Measurements from ENCODE around the gene IMPDH1.

IMPDH1 gene

GRCh38 chr7:128422037-128422436 lies 12.3 kb upstream of the IMPDH1 start:
- H3K27me3 ChIP-seq (ENCODE audit: insufficient read depth, low read length, poor library complexity) = no peaks in the 10 kb centered on the region
- H2BK120ac ChIP-seq (ENCODE audit: low read depth, low read length) = no peak overlapping the region
- H2AK5ac ChIP-seq (ENCODE audit: low read length) = no peak overlapping the region
- no peak overlapping the region for H3K4me2 ChIP-seq (ENCODE audit: low read length)
- no peak overlapping the region for H3K4ac ChIP-seq (ENCODE audit: low read depth, low read length)
- no peak overlapping the region for H3K18ac ChIP-seq (ENCODE audit: low read length)
- H3K79me2 ChIP-seq (ENCODE audit: control insufficient read depth, insufficient read depth, low read length) = no peaks in the 10 kb centered on the region
- no peak overlapping the region for H3K9ac ChIP-seq (ENCODE audit: low read length)
- no peak overlapping the region for H4K8ac ChIP-seq (ENCODE audit: low read depth, low read length)
- H3K4me1 ChIP-seq (ENCODE audit: control insufficient read depth, low read depth, low read length) = no peaks in the 10 kb centered on the region
- no peaks in the 10 kb centered on the region for H3K79me1 ChIP-seq (ENCODE audit: low read length)
- H3K36me3 ChIP-seq (ENCODE audit: control insufficient read depth, insufficient read depth, low read length) = no peaks in the 10 kb centered on the region
- no peak overlapping the region for H3K23ac ChIP-seq (ENCODE audit: low read length)
- H3K4me3 ChIP-seq (ENCODE audit: low read length) = no peak overlapping the region
- H2BK15ac ChIP-seq (replicated peaks; ENCODE audit: low read depth) = no peak overlapping the region
- WGBS (ENCODE audit: extremely low coverage, insufficient coverage, low lambda C conversion rate) = no CpG with 5 or more reads among the region's 1 CpG
- H2BK5ac ChIP-seq (ENCODE audit: low read length) = no peak overlapping the region
- no peak overlapping the region for H4K5ac ChIP-seq (ENCODE audit: low read length)
- H3K27ac ChIP-seq (ENCODE audit: low read depth, low read length) = no peak overlapping the region
- H3K56ac ChIP-seq (ENCODE audit: low read length) = no peak overlapping the region
- DNase-seq = no peak

- H3K18ac ChIP-seq (ENCODE audit: low read length) = no peak overlapping the region
- no peak overlapping the region for H3K4me2 ChIP-seq (ENCODE audit: low read length)
- no peaks in the 10 kb centered on the region for H3K27me3 ChIP-seq (ENCODE audit: insufficient read depth, low read length, poor library complexity)
- H2BK5ac ChIP-seq (ENCODE audit: low read length) = no peak overlapping the region
- no peak overlapping the region for H2BK15ac ChIP-seq (replicated peaks; ENCODE audit: low read depth)
- H3K79me1 ChIP-seq (ENCODE audit: low read length) = no peaks in the 10 kb centered on the region
- no peak overlapping the region for H3K9ac ChIP-seq (ENCODE audit: low read length)
- no peak overlapping the region for H3K56ac ChIP-seq (ENCODE audit: low read length)
- no peaks in the 10 kb centered on the region for H3K79me2 ChIP-seq (ENCODE audit: control insufficient read depth, insufficient read depth, low read length)
- WGBS (ENCODE audit: extremely low coverage, insufficient coverage, low lambda C conversion rate) = no CpG with 5 or more reads among the region's 1 CpG
- H4K8ac ChIP-seq (ENCODE audit: low read depth, low read length) = no peak overlapping the region
- H3K27ac ChIP-seq (ENCODE audit: low read depth, low read length) = no peak overlapping the region
- no peak overlapping the region for H3K23ac ChIP-seq (ENCODE audit: low read length)
- no peak overlapping the region for H4K5ac ChIP-seq (ENCODE audit: low read length)
- no peak for DNase-seq
- H3K4me1 ChIP-seq (ENCODE audit: control insufficient read depth, low read depth, low read length) = no peaks in the 10 kb centered on the region
- no peak overlapping the region for H2AK5ac ChIP-seq (ENCODE audit: low read length)
- no peak overlapping the region for H2BK120ac ChIP-seq (ENCODE audit: low read depth, low read length)
- no peak overlapping the region for H3K4ac ChIP-seq (ENCODE audit: low read depth, low read length)
- H3K4me3 ChIP-seq (ENCODE audit: low read length) = no peak overlapping the region
- H3K36me3 ChIP-seq (ENCODE audit: control insufficient read depth, insufficient read depth, low read length) = no peaks in the 10 kb centered on the region
Observed at GRCh38 chr7:128421384-128421783, 11.6 kb upstream of the IMPDH1 start.

GRCh38 chr7:128420773-128421172 lies 11.0 kb upstream of the IMPDH1 start:
- H3K36me3 ChIP-seq (ENCODE audit: control insufficient read depth, insufficient read depth, low read length) = no peaks in the 10 kb centered on the region
- H2BK15ac ChIP-seq (replicated peaks; ENCODE audit: low read depth) = no peak overlapping the region
- no peaks in the 10 kb centered on the region for H3K27me3 ChIP-seq (ENCODE audit: insufficient read depth, low read length, poor library complexity)
- H2AK5ac ChIP-seq (ENCODE audit: low read length) = no peak overlapping the region
- H3K56ac ChIP-seq (ENCODE audit: low read length) = no peak overlapping the region
- no peak overlapping the region for H3K4me2 ChIP-seq (ENCODE audit: low read length)
- H3K79me1 ChIP-seq (ENCODE audit: low read length) = no peaks in the 10 kb centered on the region
- H4K8ac ChIP-seq (ENCODE audit: low read depth, low read length) = no peak overlapping the region
- H3K18ac ChIP-seq (ENCODE audit: low read length) = no peak overlapping the region
- no peak overlapping the region for H3K27ac ChIP-seq (ENCODE audit: low read depth, low read length)
- H4K5ac ChIP-seq (ENCODE audit: low read length) = no peak overlapping the region
- H3K79me2 ChIP-seq (ENCODE audit: control insufficient read depth, insufficient read depth, low read length) = no peaks in the 10 kb centered on the region
- H3K23ac ChIP-seq (ENCODE audit: low read length) = no peak overlapping the region
- no peak overlapping the region for H3K9ac ChIP-seq (ENCODE audit: low read length)
- no peak overlapping the region for H2BK5ac ChIP-seq (ENCODE audit: low read length)
- DNase-seq = no peak
- H3K4me1 ChIP-seq (ENCODE audit: control insufficient read depth, low read depth, low read length) = no peaks in the 10 kb centered on the region
- H2BK120ac ChIP-seq (ENCODE audit: low read depth, low read length) = no peak overlapping the region
- no CpG with 5 or more reads among the region's 1 CpG for WGBS (ENCODE audit: extremely low coverage, insufficient coverage, low lambda C conversion rate)
- no peak overlapping the region for H3K4me3 ChIP-seq (ENCODE audit: low read length)
- no peak overlapping the region for H3K4ac ChIP-seq (ENCODE audit: low read depth, low read length)

GRCh38 chr7:128419257-128419656 lies 9.5 kb upstream of the IMPDH1 start:
- no peaks in the 10 kb centered on the region for H3K4me1 ChIP-seq (ENCODE audit: control insufficient read depth, low read depth, low read length)
- H3K79me2 ChIP-seq (ENCODE audit: control insufficient read depth, insufficient read depth, low read length) = no peaks in the 10 kb centered on the region
- no peak overlapping the region for H2BK120ac ChIP-seq (ENCODE audit: low read depth, low read length)
- H3K4ac ChIP-seq (ENCODE audit: low read depth, low read length) = no peak overlapping the region
- no peak overlapping the region for H3K27ac ChIP-seq (ENCODE audit: low read depth, low read length)
- WGBS (ENCODE audit: extremely low coverage, insufficient coverage, low lambda C conversion rate) = no CpG with 5 or more reads among the region's 7 CpGs
- no peak overlapping the region for H4K5ac ChIP-seq (ENCODE audit: low read length)
- no peak overlapping the region for H4K8ac ChIP-seq (ENCODE audit: low read depth, low read length)
- H3K9ac ChIP-seq (ENCODE audit: low read length) = no peak overlapping the region
- H3K79me1 ChIP-seq (ENCODE audit: low read length) = no peaks in the 10 kb centered on the region
- H2AK5ac ChIP-seq (ENCODE audit: low read length) = no peak overlapping the region
- H2BK5ac ChIP-seq (ENCODE audit: low read length) = no peak overlapping the region
- no peak overlapping the region for H3K4me3 ChIP-seq (ENCODE audit: low read length)
- no peaks in the 10 kb centered on the region for H3K36me3 ChIP-seq (ENCODE audit: control insufficient read depth, insufficient read depth, low read length)
- H3K4me2 ChIP-seq (ENCODE audit: low read length) = no peak overlapping the region
- DNase-seq = no peak
- H3K56ac ChIP-seq (ENCODE audit: low read length) = no peak overlapping the region
- H3K18ac ChIP-seq (ENCODE audit: low read length) = no peak overlapping the region
- H3K23ac ChIP-seq (ENCODE audit: low read length) = no peak overlapping the region
- no peaks in the 10 kb centered on the region for H3K27me3 ChIP-seq (ENCODE audit: insufficient read depth, low read length, poor library complexity)
- H2BK15ac ChIP-seq (replicated peaks; ENCODE audit: low read depth) = no peak overlapping the region

- H3K23ac ChIP-seq (ENCODE audit: low read length) = no peak overlapping the region
- no peak overlapping the region for H2BK120ac ChIP-seq (ENCODE audit: low read depth, low read length)
- no peaks in the 10 kb centered on the region for H3K27me3 ChIP-seq (ENCODE audit: insufficient read depth, low read length, poor library complexity)
- H3K27ac ChIP-seq (ENCODE audit: low read depth, low read length) = no peak overlapping the region
- H3K79me1 ChIP-seq (ENCODE audit: low read length) = no peaks in the 10 kb centered on the region
- no peak overlapping the region for H3K4ac ChIP-seq (ENCODE audit: low read depth, low read length)
- H3K9ac ChIP-seq (ENCODE audit: low read length) = no peak overlapping the region
- DNase-seq = no peak
- H4K8ac ChIP-seq (ENCODE audit: low read depth, low read length) = no peak overlapping the region
- no peak overlapping the region for H3K56ac ChIP-seq (ENCODE audit: low read length)
- H3K4me1 ChIP-seq (ENCODE audit: control insufficient read depth, low read depth, low read length) = no peaks in the 10 kb centered on the region
- H3K18ac ChIP-seq (ENCODE audit: low read length) = no peak overlapping the region
- H3K4me3 ChIP-seq (ENCODE audit: low read length) = no peak overlapping the region
- H3K4me2 ChIP-seq (ENCODE audit: low read length) = no peak overlapping the region
- no peaks in the 10 kb centered on the region for H3K36me3 ChIP-seq (ENCODE audit: control insufficient read depth, insufficient read depth, low read length)
- H2AK5ac ChIP-seq (ENCODE audit: low read length) = no peak overlapping the region
- H2BK15ac ChIP-seq (replicated peaks; ENCODE audit: low read depth) = no peak overlapping the region
- WGBS (ENCODE audit: extremely low coverage, insufficient coverage, low lambda C conversion rate) = no CpG with 5 or more reads among the region's 3 CpGs
- H3K79me2 ChIP-seq (ENCODE audit: control insufficient read depth, insufficient read depth, low read length) = no peaks in the 10 kb centered on the region
- H4K5ac ChIP-seq (ENCODE audit: low read length) = no peak overlapping the region
- H2BK5ac ChIP-seq (ENCODE audit: low read length) = no peak overlapping the region
Observed at GRCh38 chr7:128417071-128417470, 7.3 kb upstream of the IMPDH1 start.

GRCh38 chr7:128415217-128415785 lies 5.5 kb upstream of the IMPDH1 start:
- Histone ChIP-seq H3K27ac (ENCODE audit: low read depth, low read length) (no peak overlapping the region), H3K4me1 (ENCODE audit: control insufficient read depth, low read depth, low read length) (no peaks in the 10 kb centered on the region), H4K8ac (ENCODE audit: low read depth, low read length) (no peak overlapping the region), H3K18ac (ENCODE audit: low read length) (no peak overlapping the region), H2BK15ac (replicated peaks; ENCODE audit: low read depth) (no peak overlapping the region), H3K27me3 (ENCODE audit: insufficient read depth, low read length, poor library complexity) (no peaks in the 10 kb centered on the region), H3K36me3 (ENCODE audit: control insufficient read depth, insufficient read depth, low read length) (no peaks in the 10 kb centered on the region), H4K5ac (ENCODE audit: low read length) (no peak overlapping the region), H3K23ac (ENCODE audit: low read length) (no peak overlapping the region), H3K56ac (ENCODE audit: low read length) (no peak overlapping the region), H3K4me2 (ENCODE audit: low read length) (no peak overlapping the region), H3K4me3 (ENCODE audit: low read length) (no peak overlapping the region), H2AK5ac (ENCODE audit: low read length) (no peak overlapping the region), H3K79me1 (ENCODE audit: low read length) (no peaks in the 10 kb centered on the region), H3K9ac (ENCODE audit: low read length) (no peak overlapping the region), H2BK120ac (ENCODE audit: low read depth, low read length) (no peak overlapping the region), H3K4ac (ENCODE audit: low read depth, low read length) (no peak overlapping the region), H2BK5ac (ENCODE audit: low read length) (no peak overlapping the region), H3K79me2 (ENCODE audit: control insufficient read depth, insufficient read depth, low read length) (no peaks in the 10 kb centered on the region)
- WGBS (ENCODE audit: extremely low coverage, insufficient coverage, low lambda C conversion rate) = no CpG with 5 or more reads among the region's 4 CpGs
- DNase-seq = no peak
